HCT116 (cell line): ENCODE data around the gene ABCA8. TPM values are rescaled to one million over a fixed set of nuclear protein-coding genes. Genes with fewer than 3 reads are reported as not detected.

Experiments
- ATAC-seq: fragments of 200-7000 bp; cut with Tn5 transposase; 2 replicates; pipeline ENCODE4 v1.9.1; 2020; ENCODE audit warnings: mild to moderate bottlenecking, moderate library complexity
- BruUV-seq: library from RNA; stranded (reverse); fragments of 400-500 nt; replicated peaks from 2 replicates; lab custom pipeline; 2021; lab: Mats Ljungman, UMichigan
- CTCF ChIA-PET: fragments of 300-600 bp; sonication (Branson Sonifier 250); formaldehyde crosslinking; loops from one replicate; lab custom pipeline; 2021; ENCODE audit warnings: antibody characterized with exemption; lab: Charles Lee
- POLR2A ChIA-PET: fragments of 300-600, 350-600 bp; sonication (Branson Sonifier 250); formaldehyde crosslinking; loops from one replicate; lab custom pipeline; 2021; ENCODE audit warnings: antibody characterized with exemption; lab: Charles Lee
- RAD21 ChIA-PET, 2 experiments: fragments of 300-600 bp; sonication (Branson Sonifier 250); formaldehyde crosslinking; loops; one replicate each; lab custom pipeline; 2023; ENCODE audit warnings: low total read pairs in 2 of 2; ENCODE audit not compliant: uncharacterized antibody in 2 of 2, unreplicated experiment in 2 of 2, low non-redundant PET in 1 of 2; lab: Charles Lee
- DNase-seq: peaks from one replicate; pipeline ENCODE4 v3.0.0-alpha.2; 2010; ENCODE audit warnings: low read depth, low spot score
- H2AFZ ChIP-seq: fragments of 200-600 bp; shearing (Covaris generic), sonication (generic); 2 replicates; pipeline ENCODE4 v1.6.1; 2017; ENCODE audit warnings: low read depth, mixed run types, mixed read lengths, antibody characterized with exemption, low read length; ENCODE audit not compliant: poor library complexity, severe bottlenecking
- H3K27ac ChIP-seq: 2 replicates; pipeline ENCODE4 v1.5.1; 2012; ENCODE audit warnings: low read depth, low read length
- H3K27me3 ChIP-seq: fragments of 200-600 bp; sonication (generic); 2 replicates; pipeline ENCODE4 v1.6.1; 2016; ENCODE audit warnings: mixed run types, low read length, mixed read lengths; ENCODE audit not compliant: insufficient read depth
- H3K36me3 ChIP-seq, 2 experiments: fragments of 200-500 bp in 1 of 2; fragments of 200-600 bp in 1 of 2; sonication (Bioruptor generic) in 1 of 2; sonication (generic) in 1 of 2; 2 replicates each; pipeline versions ENCODE4 v1.5.1 to v1.6.1; 2014 to 2016; ENCODE audit warnings: low read length in 2 of 2, inconsistent platforms in 1 of 2, mixed read lengths in 1 of 2, mixed run types in 1 of 2; ENCODE audit not compliant: insufficient read depth in 2 of 2, control insufficient read depth in 1 of 2
- H3K4me1 ChIP-seq, 2 experiments: fragments of 200-600 bp in 1 of 2; sonication (generic) in 1 of 2; 2 replicates each; pipeline versions ENCODE4 v1.5.1 to v1.6.1; 2012 to 2017; ENCODE audit warnings: low read length in 2 of 2, inconsistent platforms in 1 of 2, mild to moderate bottlenecking in 1 of 2, mixed read lengths in 1 of 2, mixed run types in 1 of 2, moderate library complexity in 1 of 2; ENCODE audit not compliant: insufficient read depth in 2 of 2, control insufficient read depth in 1 of 2
- H3K4me2 ChIP-seq: fragments of 200-600 bp; sonication (generic); 2 replicates; pipeline ENCODE4 v1.6.1; 2017; ENCODE audit warnings: mixed run types, low read length, mixed read lengths
- H3K4me3 ChIP-seq, 2 experiments: fragments of 200-600 bp in 1 of 2; sonication (generic) in 1 of 2; replicated peaks in 1 of 2; 2 replicates each; pipeline ENCODE4 v1.5.1; 2011 to 2016; ENCODE audit warnings: low read length in 2 of 2, control low read depth in 1 of 2, low read depth in 1 of 2, mild to moderate bottlenecking in 1 of 2, mixed read lengths in 1 of 2, mixed run types in 1 of 2
- H3K79me2 ChIP-seq: fragments of 200-600 bp; sonication (generic); 2 replicates; pipeline ENCODE4 v1.6.1; 2017; ENCODE audit warnings: mild to moderate bottlenecking, mixed run types, low read length, moderate library complexity, mixed read lengths; ENCODE audit not compliant: insufficient read depth
- H3K9ac ChIP-seq: fragments of 200-600 bp; sonication (generic); 2 replicates; pipeline ENCODE4 v1.6.1; 2016; ENCODE audit warnings: low read length, mixed read lengths
- H3K9me2 ChIP-seq: fragments of 200-600 bp; sonication (generic), shearing (Covaris generic); 2 replicates; pipeline ENCODE4 v1.6.1; 2017; ENCODE audit warnings: mixed run types, mild to moderate bottlenecking, moderate library complexity; ENCODE audit not compliant: insufficient read depth
- H3K9me3 ChIP-seq, 2 experiments: fragments of 200-500 bp in 1 of 2; fragments of 200-600 bp in 1 of 2; sonication (Bioruptor generic) in 1 of 2; sonication (generic) in 1 of 2; 2 replicates each; pipeline ENCODE4 v1.6.1; 2014 to 2017; ENCODE audit warnings: low read length in 2 of 2, mixed read lengths in 2 of 2, inconsistent platforms in 1 of 2, low read depth in 1 of 2, mild to moderate bottlenecking in 1 of 2, mixed run types in 1 of 2, moderate library complexity in 1 of 2; ENCODE audit not compliant: control insufficient read depth in 1 of 2, insufficient read depth in 1 of 2
- H4K20me1 ChIP-seq: fragments of 200-600 bp; sonication (generic), shearing (Covaris generic); 2 replicates; pipeline ENCODE4 v1.6.1; 2017; ENCODE audit warnings: mixed run types, mild to moderate bottlenecking, moderate library complexity; ENCODE audit not compliant: insufficient read depth
- CBX3 ChIP-seq: IDR thresholded peaks from 2 replicates; pipeline ENCODE4 v1.6.1; 2012; ENCODE audit warnings: low read depth
- CEBPB ChIP-seq: IDR thresholded peaks from 2 replicates; pipeline ENCODE4 v1.6.1; 2012; ENCODE audit warnings: low read depth
- EGR1 ChIP-seq: IDR thresholded peaks from 2 replicates; pipeline ENCODE4 v1.6.1; 2012; ENCODE audit warnings: low read depth
- EZH2 ChIP-seq: fragments of 200-600 bp; sonication (generic); IDR thresholded peaks from 2 replicates; pipeline ENCODE4 v1.6.1; 2017; ENCODE audit warnings: antibody characterized with exemption, mixed run types
- EZH2phosphoT487 ChIP-seq: fragments of 200-600 bp; IDR thresholded peaks from 2 replicates; pipeline ENCODE4 v1.6.1; 2018; ENCODE audit warnings: antibody characterized with exemption, borderline replicate concordance
- FOSL1 ChIP-seq: IDR thresholded peaks from 2 replicates; pipeline ENCODE4 v1.6.1; 2012; ENCODE audit warnings: low read depth
- JUND ChIP-seq: IDR thresholded peaks from 2 replicates; pipeline ENCODE4 v1.6.1; 2012
- RAD21 ChIP-seq: IDR thresholded peaks from 2 replicates; pipeline ENCODE4 v1.6.1; 2012; ENCODE audit warnings: low read depth, mild to moderate bottlenecking
- SP1 ChIP-seq: IDR thresholded peaks from 2 replicates; pipeline ENCODE4 v1.6.1; 2012; ENCODE audit warnings: low read depth
- SRF ChIP-seq: IDR thresholded peaks from 2 replicates; pipeline ENCODE4 v1.6.1; 2012; ENCODE audit warnings: low read depth
- ZFX ChIP-seq: fragments of 450-650 bp; IDR thresholded peaks from 2 replicates; pipeline ENCODE4 v1.6.1; 2017
- intact Hi-C: fragments of 100-400 bp; cut with micrococcal nuclease; formaldehyde crosslinking; loops from 2 replicates; pipeline ENCODE4 v1.10.0; 2022
- total RNA-seq: library from RNA; stranded (reverse); gene quantifications from one replicate; pipeline ENCODE4 v1.2.1, GENCODE V29; 2021; ENCODE audit not compliant: unreplicated experiment
- TF ChIP-seq, protein P1 (sequence below): IDR thresholded peaks from 2 replicates; pipeline ENCODE4 v1.6.1; 2011; ENCODE audit warnings: mild to moderate bottlenecking, low read length, moderate library complexity; ENCODE audit not compliant: insufficient replicate concordance; ENCODE audit errors: extremely low read depth
- TF ChIP-seq, protein P2 (sequence below): IDR thresholded peaks from 2 replicates; pipeline ENCODE4 v1.6.1; 2012; ENCODE audit warnings: low read depth

ABCA8 gene
- total RNA-seq, 1 experiment from 2014 or later, result 0.44 TPM

DNA sequence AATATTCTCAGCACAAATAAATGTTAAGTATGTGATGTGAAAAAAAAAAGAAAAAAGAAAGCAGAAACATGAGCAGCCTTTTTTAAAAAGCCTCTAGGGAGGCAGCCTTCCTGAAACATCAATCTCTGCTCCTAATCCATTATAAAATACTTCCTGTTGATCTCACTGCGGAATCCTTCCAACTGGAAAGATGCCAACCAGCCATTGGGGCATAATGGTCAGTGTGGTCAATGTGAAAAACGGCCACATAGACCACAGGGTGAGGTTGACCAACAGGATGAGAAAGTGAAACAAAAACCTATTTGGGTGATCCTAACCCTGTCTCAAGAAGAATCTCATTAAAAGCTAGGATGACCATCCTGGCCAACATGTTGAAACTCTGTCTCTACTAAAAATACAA, 26.1 kb upstream of the ABCA8 start:
- ChIA-PET RAD21 (no interaction called here), CTCF (interaction anchor here (0.7 kb wide), 1 partner anchor 717 kb away, joined by 3 read pairs; no protein-coding TSS in a partner anchor), POLR2A (no interaction called here)
- Histone ChIP-seq H3K79me2 (no peaks in the 10 kb centered on the region), H2AFZ (no peak overlapping the region), H3K4me1 (no peaks in the 10 kb centered on the region), H3K27ac (no peak overlapping the region), H3K9me2 (no peaks in the 10 kb centered on the region), H3K4me3 (no peak overlapping the region), H3K9me3 (no peaks in the 10 kb centered on the region), H3K36me3 (no peaks in the 10 kb centered on the region), H3K4me2 (no peak overlapping the region), H3K9ac (no peak overlapping the region), H3K27me3 (no peaks in the 10 kb centered on the region), H4K20me1 (no peaks in the 10 kb centered on the region)
- no peak for DNase-seq
- no peak for ATAC-seq
- TF ChIP-seq, protein P1, sequence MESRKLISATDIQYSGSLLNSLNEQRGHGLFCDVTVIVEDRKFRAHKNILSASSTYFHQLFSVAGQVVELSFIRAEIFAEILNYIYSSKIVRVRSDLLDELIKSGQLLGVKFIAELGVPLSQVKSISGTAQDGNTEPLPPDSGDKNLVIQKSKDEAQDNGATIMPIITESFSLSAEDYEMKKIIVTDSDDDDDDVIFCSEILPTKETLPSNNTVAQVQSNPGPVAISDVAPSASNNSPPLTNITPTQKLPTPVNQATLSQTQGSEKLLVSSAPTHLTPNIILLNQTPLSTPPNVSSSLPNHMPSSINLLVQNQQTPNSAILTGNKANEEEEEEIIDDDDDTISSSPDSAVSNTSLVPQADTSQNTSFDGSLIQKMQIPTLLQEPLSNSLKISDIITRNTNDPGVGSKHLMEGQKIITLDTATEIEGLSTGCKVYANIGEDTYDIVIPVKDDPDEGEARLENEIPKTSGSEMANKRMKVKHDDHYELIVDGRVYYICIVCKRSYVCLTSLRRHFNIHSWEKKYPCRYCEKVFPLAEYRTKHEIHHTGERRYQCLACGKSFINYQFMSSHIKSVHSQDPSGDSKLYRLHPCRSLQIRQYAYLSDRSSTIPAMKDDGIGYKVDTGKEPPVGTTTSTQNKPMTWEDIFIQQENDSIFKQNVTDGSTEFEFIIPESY, result no peak
- no peak for TF ChIP-seq ZFX
- TF ChIP-seq RAD21, result no peak
- TF ChIP-seq CEBPB, result no peak
- TF ChIP-seq JUND, result no peak
- no peak for TF ChIP-seq SRF
- TF ChIP-seq FOSL1, result no peak
- no peak for TF ChIP-seq EZH2
- TF ChIP-seq, protein P2, sequence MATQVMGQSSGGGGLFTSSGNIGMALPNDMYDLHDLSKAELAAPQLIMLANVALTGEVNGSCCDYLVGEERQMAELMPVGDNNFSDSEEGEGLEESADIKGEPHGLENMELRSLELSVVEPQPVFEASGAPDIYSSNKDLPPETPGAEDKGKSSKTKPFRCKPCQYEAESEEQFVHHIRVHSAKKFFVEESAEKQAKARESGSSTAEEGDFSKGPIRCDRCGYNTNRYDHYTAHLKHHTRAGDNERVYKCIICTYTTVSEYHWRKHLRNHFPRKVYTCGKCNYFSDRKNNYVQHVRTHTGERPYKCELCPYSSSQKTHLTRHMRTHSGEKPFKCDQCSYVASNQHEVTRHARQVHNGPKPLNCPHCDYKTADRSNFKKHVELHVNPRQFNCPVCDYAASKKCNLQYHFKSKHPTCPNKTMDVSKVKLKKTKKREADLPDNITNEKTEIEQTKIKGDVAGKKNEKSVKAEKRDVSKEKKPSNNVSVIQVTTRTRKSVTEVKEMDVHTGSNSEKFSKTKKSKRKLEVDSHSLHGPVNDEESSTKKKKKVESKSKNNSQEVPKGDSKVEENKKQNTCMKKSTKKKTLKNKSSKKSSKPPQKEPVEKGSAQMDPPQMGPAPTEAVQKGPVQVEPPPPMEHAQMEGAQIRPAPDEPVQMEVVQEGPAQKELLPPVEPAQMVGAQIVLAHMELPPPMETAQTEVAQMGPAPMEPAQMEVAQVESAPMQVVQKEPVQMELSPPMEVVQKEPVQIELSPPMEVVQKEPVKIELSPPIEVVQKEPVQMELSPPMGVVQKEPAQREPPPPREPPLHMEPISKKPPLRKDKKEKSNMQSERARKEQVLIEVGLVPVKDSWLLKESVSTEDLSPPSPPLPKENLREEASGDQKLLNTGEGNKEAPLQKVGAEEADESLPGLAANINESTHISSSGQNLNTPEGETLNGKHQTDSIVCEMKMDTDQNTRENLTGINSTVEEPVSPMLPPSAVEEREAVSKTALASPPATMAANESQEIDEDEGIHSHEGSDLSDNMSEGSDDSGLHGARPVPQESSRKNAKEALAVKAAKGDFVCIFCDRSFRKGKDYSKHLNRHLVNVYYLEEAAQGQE, result no peak
- no peak for TF ChIP-seq EGR1
- TF ChIP-seq SP1, result no peak
- no peak for TF ChIP-seq CBX3
- no peak for TF ChIP-seq EZH2phosphoT487
- intact Hi-C loops, result no loop called here
- no TSS peak for BruUV-seq
